HG03159 (cell line): Measurements from ENCODE around the gene SH3PXD2B.
"Not testable (repeated sequence)": the region's sequence is repeated elsewhere in the genome, so short reads cannot be mapped to it uniquely, and the experiment has no call there.

Experiments
- ATAC-seq: cut with Tn5 transposase; IDR thresholded peaks from one replicate; pipeline ENCODE4 v1.9.1; 2021; ENCODE audit warnings: mild to moderate bottlenecking, moderate library complexity; ENCODE audit not compliant: unreplicated experiment

Gene SH3PXD2B

DNA sequence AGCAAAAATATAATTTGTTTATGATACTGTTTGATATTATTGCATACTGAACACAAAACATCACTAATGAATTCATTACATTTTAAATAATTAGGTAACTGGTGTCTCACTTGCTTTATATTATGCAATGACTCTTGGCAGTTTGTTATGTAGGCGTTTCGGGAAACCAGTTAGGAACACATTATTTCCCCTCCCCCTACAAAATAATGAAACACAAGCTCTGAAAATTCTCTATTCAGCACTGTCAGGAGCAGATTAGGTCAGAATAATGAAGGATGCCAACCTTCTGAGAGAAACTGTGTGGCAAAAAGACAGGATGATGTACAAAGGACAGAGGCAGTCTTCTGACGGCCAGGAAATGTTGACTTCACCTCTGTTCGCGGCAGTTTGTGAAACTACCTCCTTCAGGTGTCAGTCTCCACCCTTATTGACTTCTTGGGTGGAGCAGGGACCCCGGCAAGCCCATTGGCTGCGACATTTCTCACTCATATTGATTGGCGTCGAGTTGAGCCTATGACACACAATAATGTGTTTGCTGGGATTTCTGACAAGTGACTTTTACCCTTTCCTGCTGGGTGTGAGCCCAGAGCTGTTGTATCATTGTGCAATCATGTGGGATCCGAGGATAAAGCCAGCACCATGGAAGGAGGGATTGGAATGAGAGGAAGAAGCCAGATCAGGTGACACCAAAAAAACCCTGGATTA lies 33.9 kb downstream of the SH3PXD2B start:
- ATAC-seq = no peak

GRCh38 chr5:172418862-172419814 lies 35.2 kb downstream of the SH3PXD2B start:
- ATAC-seq = no peak

DNA sequence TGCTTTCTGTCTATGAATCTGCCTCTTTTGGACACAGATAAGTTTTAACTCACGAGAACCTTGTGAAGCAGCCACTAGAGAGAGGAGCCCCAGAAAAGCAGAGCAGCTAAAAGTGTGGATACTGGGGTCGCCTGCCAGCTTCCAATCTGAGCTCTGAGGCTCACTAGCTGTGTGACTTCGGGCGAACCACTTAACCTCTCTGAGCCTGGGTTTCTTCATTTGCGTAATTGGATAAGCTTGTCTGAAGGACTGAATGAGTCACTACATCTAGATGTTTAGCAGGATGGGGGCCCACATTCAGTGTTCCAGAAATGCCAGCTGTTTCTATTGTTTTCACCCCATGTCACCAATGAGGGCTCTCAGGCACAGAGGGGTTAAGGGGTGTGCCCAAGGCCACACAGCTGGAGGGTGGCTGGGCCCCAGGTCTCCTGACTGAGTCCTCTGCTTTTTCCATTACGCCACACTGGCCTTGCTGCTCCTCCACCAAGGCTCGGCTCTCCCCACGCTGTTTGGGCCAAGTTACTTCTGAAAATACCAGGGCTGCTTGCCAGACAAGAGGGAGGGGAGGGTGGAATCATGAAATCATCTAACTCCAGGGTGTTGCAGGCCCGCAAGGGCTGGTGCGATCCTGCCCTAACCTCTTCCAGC lies 36.2 kb downstream of the SH3PXD2B start:
- no peak for ATAC-seq

GRCh38 chr5:172417130-172417841 lies 37.0 kb downstream of the SH3PXD2B start:
- ATAC-seq = no peak

DNA sequence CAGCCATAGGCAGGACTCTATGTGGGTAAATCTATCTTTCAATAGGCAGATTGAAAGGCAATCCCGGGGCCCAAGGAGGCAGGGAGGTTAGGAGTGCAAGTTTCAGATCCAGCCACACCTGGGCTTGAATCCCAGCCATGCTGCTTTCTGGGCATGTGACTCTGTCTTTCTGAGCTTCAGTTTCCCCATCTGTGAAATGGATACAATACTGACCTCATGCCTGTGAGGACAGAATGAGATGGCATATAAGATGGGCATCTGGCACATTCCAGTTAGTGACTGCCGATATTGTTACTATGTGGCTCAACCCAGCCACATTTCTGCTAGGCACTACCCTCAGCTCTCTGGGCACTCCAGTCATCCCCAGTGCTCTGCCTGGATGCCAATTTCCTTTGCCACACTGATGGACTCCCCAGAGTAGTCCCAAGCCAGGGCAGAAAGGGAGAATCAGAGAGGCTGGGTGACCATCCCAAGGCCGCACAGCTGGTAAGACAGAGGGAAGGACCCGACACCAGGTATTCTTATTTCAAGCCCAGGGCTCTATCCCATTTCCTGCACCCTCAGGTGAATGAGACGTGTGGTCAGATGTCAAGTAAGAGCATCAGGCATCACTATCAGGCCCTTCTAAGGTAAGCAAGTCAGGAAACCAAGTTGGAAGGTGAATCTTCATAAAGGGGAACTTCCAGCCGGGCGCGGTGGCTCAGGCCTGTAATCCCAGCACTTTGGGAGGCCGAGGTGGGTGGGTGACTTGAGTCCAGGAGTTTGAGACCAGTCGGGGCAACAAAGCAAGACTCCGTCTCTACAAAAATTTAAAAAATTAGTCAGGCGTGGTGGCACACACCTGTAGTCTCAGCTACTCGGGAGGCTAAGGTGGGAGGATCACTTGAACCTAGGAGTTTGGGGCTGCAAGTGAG lies 38.7 kb downstream of the SH3PXD2B start:
- ATAC-seq = no peak

- no peak for ATAC-seq
These were observed 39.6 kb downstream of the SH3PXD2B start for GRCh38 chr5:172414531-172415361.

GRCh38 chr5:172413601-172414171 lies 40.6 kb downstream of the SH3PXD2B start:
- no peak for ATAC-seq

DNA sequence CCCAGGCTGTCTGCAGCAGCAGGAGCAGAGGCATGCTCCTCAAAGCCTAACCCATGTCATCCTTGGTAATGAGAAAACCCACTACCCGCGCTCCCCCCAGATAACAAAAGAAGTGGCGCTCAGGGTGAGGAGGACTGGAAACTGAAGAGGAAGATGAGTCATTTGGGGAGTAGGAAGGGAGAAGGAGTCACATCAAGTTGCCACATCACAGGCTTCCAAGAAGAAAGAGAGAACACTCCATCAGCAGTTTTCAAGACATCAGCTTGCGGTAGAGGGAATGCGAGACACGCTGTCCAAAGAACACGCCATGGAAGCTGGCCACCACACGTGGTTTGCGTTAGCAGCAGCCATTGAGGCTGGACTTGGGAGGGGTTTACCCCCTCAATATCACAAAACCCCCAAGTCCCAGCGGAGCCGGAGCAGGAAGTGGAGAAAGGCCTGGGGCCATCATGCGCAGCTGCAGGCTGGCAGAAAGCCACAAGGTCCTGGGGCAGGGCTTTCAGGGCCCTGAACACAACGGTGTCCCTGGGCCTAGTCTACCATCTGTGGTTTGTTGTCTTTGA lies 41.5 kb downstream of the SH3PXD2B start:
- ATAC-seq = no peak

DNA sequence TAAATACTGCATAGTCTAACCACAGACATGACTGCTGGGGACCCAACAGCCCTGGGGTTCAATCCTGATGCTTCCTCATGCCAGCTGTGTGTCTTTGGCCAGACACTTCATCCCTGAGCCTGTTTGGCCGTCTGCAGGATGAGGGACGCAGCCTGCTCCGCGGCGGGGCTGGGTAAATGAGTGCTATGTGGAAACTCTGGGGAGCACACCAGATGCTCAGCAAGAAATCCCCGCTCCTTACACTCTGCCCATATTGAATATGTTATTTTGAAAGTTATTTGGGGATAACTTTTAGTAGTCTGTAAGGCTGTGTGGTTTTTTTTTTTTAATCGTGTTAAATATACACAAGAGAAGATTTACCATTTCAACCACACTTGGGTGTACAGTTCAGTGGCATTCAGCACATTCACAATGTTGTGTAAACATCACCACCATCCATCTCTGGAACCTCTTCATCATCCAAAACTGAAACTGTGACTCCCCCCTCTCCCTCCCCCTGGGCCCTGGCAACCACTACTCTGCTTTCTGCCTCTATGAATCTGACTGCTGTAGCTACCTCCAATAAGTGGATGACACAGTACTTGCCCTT lies 42.7 kb downstream of the SH3PXD2B start:
- ATAC-seq = no peak

- no peak for ATAC-seq
These were observed 43.5 kb downstream of the SH3PXD2B start for GRCh38 chr5:172410662-172411483.

- ATAC-seq = no peak
These were observed 44.2 kb downstream of the SH3PXD2B start for GRCh38 chr5:172410160-172410559.

- ATAC-seq = not testable (repeated sequence)
These were observed 44.8 kb downstream of the SH3PXD2B start for GRCh38 chr5:172409477-172409876.

DNA sequence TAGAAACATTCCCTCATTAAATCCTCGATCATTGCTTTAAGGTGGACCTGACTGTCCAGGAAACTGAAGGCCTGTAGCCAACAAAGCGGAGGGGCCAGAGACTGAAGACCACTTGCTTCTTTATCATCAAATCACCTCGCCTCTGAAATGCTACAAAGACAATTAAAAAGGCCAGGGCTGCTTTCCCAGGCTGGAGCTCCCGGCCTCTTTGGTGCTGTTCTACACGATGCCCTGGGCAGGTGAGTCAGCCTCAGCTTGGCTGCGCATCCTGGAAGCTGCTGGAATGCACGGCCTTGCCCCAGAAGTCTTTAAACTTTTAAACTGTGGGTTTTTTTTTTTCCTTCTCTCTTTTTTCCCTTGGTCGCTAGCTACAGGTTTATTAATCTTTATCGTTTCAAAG lies 46.5 kb downstream of the SH3PXD2B start:
- no peak for ATAC-seq

GRCh38 chr5:172407241-172407691 lies 47.1 kb downstream of the SH3PXD2B start:
- no peak for ATAC-seq

- ATAC-seq = no peak
These were observed 48.9 kb downstream of the SH3PXD2B start for GRCh38 chr5:172405226-172406107.

GRCh38 chr5:172404746-172405145 lies 49.6 kb downstream of the SH3PXD2B start:
- ATAC-seq = no peak
